Stimulated activated CD8-positive, alpha-beta memory T cell treated with anti-CD3 and anti-CD28 coated beads, Interleukin-12 subunit alpha, Interleukin-12 subunit beta, amount 100 ng/mL, for 24 hours (primary cell): ENCODE results near the gene PARD3.
"Not testable (repeated sequence)": the region's sequence is repeated elsewhere in the genome, so short reads cannot be mapped to it uniquely, and the experiment has no call there.

Experiments used
- DNase-seq: peaks from one replicate; pipeline ENCODE4 v3.0.0-alpha.2; 2020; ENCODE audit errors: extremely low read depth

The PARD3 gene

GRCh38 chr10:34715511-34716187 lies 99.4 kb downstream of the PARD3 start:
- no peak for DNase-seq

DNA sequence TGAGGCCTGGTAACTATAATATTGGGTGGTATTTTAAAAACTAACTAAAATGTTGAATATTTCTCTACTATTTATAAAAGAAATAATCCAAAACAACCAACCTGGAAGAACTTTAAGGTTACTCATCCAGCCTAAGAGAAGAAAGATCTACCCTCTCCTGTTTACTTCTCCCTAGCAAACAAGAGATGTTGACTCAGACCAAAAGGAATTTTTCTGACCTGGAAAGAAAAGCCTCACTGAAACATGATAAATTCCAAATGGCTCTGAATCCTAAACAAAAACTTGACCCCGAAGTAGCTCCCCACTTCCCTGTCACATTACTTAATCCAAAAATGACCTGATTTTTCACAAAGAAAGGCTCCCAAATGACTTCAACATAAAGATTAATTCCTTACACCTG lies 101.2 kb downstream of the PARD3 start:
- no peak for DNase-seq

DNA sequence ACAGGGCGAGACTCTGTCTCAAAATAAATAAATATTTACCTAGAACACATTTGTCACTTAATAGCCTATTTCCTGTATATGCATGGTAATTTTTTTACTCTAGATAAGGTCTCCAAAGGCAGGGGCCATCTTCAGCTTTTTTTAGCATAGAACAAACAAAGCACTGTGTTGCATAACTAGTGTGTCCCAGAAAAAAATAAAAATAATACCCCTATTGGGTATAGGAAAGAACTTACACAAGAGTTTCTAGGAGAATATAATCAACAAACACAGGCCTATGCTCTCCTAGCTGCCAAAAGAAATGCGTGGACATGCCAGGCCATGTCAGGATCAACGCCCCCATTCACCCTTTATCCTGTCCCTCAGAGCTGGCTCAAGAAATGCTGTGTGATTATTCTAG lies 103.6 kb downstream of the PARD3 start:
- no peak for DNase-seq

DNA sequence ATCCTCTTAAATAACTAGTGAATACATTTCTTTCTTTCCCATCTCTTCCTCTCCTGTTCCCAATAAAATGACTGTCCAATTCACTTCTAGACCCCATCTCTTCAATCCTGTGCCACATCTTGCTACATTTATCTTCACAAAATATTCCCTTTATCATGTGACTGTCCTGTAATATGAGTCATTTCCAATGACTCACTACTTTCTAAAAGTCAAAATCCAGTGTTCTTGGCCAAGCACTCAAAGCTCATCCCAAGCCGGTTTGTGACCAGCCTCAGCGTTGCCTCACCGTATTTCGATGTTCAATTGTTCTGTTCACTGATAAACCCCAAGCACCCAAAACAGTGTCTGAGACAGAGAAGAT lies 104.7 kb downstream of the PARD3 start:
- no peak for DNase-seq

DNA sequence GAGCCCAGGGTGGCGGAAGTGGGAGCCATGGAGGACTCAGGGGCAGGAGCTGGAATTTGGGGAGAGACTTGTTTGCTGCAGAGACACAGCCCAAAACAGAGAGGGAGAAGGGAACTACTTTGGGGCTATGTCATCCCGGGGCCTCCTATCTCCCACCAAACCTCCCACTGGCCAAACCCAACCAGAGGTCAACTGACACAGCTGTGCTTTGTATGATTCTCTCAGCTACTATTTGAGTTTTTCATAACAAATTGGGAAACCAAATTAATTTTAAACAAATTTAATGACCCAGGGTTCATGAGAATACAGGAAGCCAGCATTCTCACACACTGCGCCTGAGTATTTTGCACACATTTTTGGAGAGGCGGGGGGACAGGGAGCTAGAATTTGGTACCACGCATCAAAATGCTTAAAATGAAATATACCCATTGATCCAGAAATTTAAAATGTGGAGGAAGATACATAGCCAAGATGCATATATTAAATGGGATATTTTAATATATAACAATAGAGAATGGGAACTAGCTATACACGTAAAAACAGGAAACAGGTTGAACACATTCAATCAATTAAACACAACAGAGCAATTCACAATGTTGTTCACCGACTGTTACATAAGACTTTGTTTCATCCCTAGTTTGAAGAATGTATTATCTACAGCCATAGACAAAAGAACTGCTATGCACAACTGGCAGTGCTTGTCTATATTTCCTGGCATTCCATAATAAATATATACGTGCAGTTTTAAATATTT lies 105.3 kb downstream of the PARD3 start:
- no peak for DNase-seq

GRCh38 chr10:34707656-34708055 lies 107.4 kb downstream of the PARD3 start:
- no peak for DNase-seq

DNA sequence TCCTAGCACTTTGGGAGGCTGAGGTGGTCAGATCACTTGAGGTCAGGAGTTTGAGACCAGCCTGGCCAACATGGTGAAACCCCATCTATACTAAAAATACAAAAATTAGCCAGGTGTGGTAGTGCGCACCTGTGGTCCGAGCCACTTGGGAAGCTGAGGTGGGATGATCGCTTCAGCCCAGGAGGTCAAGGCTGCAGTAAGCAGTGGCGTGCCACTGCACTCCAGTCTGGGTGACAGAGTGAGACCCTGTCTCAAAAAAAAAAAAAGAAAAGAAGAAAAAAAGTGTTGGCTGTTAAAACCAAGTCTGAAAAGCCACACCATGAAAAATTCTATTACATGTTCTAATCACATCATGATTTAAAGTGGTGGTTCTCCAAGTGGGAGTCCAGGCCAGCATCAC lies 108.1 kb downstream of the PARD3 start:
- DNase-seq: not testable (repeated sequence)

DNA sequence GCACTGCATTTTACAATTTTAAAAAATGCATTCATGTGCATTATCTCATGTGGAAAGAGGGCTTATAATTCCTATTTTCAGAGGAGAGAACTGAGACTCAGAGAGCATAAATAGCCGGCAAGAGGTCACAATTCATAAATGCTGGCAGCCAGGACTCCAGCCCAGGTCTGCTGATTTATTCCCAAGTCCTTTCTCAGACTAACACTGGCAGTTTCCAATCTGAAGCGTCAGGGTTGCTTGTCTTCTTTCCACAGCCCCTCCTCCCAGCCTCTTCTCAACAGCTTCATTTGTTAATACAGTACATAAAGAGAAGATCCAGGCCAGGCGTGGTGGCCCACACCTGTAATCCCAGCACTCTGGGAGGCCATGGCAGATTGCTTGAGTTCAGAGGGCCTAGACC lies 108.9 kb downstream of the PARD3 start:
- no peak for DNase-seq

DNA sequence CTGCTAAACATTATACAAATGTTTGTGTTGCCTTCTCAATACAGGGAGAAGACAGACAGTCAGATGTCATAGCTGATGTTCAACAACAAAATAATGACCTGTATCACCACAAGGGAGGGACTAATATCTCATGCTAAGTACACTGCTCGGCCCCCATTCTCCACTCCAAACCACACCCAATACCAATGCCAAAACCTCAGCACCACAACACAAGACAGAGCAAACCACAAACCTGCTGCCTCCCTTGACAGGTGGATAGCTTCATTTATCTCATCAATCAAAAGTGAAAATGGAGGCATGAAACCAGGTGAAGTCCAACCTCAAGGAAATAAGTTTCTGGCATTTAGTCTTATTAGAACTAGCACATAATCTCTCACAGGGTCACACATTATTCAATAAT lies 109.5 kb downstream of the PARD3 start:
- DNase-seq: no peak

DNA sequence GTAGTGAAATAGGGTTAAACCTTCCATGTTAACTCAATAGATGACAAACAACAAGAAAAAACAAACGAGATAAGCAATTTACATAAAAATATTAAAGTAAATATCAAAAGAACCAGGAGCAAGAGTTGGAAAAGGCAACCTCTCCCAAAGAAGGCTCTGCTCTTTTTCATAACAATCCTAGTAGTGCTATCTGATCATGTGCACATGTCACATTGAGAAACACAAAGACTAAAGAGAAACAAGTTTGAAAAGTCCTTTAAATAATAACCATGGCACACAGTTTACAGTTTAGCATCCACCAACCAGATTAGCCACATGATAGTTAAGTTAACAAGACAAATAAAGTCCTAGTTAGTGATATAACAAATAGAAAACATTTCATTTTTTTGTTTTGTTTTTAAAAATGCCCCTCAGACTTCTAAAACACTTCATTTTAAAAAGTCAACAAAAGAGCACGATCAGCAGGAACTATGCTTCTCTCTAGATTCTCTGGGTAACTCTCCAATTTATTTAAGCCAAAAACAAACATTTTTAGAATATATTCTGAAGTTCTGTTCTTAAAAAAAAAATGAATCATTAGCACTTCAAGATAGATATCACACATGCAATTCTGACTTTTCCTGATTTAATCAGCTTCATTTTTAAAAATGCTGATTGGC lies 110.4 kb downstream of the PARD3 start:
- DNase-seq: no peak

GRCh38 chr10:34702982-34703381 lies 112.1 kb downstream of the PARD3 start:
- DNase-seq: no peak

DNA sequence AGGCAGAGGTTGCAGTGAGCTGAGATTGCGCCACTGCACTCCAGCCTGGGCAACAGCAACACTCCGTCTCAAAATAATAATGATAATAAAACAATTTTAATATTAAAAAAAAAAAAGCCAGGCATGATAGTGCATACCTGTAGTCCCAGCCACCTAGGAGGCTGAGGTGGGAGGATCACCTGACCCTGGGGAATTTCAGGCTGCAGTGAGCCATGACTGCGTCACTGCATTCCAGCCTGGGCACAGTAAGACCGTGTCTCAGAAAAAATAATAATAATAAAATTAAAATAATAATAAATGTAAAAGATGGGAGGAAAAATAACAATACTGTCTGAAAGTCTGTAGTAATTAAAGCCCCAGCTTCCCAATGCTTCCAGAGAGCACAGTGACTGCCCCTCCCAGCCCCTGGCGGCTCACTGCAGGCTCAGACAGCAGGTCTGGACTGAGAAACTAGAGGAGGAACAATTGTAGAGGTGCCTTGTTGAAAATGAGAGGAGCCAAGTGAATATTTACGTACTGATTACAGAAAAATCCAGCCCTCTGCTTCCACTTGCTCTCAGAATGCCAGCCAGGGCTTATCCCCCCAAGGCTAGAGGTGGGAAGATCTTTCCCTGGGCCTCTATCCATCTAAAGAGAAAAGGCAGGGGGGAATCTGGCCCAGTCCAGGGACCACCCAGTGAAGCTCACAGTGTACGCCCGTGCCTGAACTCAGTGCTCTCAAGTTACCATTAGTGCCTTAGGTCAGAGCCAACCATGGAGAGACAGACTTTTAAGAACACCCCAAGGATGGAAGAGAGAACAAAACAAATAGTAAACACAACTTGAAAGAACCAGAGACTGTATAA lies 112.8 kb downstream of the PARD3 start:
- no peak for DNase-seq

DNA sequence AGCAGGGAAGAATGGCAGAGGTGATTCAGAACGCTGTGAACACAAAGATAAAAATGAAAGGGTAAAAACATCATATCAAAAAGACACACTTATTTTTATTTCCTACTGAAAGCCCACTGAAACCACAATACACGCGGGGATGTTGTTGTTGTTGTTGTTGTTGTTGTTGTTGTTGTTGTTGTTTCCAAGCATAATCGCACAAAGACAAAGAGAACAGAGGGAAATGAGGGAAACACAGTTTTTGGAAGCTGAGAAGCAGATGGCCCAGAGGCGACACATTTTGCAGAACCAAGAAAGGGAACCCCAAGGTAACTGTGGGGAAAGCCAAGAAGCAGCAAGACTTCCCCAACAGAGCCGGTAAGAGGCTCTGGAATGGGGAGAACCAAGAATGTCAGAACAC lies 113.9 kb downstream of the PARD3 start:
- no peak for DNase-seq

DNA sequence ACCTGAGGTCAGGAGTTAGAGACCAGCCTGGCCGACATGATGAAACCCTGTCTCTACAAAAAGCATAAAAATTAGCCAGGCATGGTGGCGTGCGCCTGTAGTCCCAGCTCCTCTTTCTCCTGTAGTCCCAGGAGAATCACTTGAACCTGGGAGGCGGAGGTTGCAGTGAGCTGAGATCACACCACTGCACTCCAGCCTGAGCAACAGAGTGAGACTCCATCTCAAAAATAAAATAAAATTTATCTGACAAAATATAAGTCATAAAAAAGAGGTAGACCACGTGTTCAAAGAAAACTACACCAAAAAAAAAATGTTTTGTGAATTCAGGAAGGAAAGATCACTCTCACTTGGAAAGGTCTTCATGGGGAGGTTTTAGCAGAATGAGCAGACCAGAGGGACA lies 114.3 kb downstream of the PARD3 start:
- not testable (repeated sequence) for DNase-seq

DNA sequence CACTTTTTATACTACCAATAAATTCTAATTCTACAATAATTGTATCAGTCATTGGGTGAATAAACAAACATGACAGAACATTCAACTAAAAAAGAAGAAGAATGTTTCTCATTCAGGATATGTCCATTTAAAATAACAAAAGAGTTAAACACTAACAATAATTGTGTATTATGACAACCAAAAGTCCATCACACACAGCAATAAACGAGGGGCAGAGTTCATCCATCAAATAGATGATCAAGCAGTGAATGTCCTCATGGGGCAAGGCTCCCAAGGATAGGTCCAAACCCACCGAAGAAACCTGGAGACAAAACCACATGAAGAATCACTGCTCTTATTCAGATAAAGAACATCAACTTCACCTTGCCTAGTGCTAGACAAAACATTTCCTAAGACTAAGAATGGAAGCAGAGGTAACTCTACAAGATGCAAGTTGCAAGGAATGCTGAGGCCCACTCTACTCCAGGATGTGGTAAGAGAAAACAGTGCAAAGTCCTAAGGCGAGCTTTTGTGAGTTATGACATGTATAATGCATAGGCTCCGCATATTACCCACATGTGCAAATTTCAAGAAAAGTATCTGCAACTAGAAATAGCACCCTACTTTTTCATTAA lies 115.1 kb downstream of the PARD3 start:
- DNase-seq: no peak

- no peak for DNase-seq
These were observed 116.1 kb downstream of the PARD3 start for GRCh38 chr10:34698979-34699378.

DNA sequence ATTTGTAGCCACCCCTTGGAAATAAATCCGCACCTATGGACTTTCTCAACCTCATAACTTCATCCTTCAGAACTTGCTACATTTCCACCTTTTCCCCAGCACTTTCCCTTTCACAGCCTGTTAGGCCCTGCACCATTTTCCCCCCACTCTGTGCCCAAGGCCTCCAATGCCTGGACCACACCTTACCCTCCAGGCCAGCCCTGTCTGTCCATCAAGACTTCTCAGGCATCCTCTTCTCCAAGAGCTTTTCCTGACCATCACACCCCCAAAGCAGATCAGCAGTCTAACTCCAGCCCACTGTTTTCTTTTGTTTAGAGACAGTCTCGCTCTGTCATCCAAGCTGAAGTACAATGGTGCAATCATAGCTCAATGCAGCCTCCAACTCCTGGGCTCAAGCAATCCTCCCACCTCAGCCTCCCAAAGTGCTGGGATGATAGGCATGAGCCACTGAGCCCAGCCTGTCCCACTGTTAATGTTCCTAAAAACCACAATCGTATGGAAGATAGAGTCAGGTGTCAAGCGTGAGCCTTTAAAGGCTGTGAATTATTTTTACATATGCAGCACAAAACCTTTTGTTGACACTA lies 116.8 kb downstream of the PARD3 start:
- DNase-seq: no peak

GRCh38 chr10:34697351-34698247 lies 117.5 kb downstream of the PARD3 start:
- DNase-seq: no peak

- DNase-seq: no peak
These were observed 118.7 kb downstream of the PARD3 start for GRCh38 chr10:34696423-34696822.

DNA sequence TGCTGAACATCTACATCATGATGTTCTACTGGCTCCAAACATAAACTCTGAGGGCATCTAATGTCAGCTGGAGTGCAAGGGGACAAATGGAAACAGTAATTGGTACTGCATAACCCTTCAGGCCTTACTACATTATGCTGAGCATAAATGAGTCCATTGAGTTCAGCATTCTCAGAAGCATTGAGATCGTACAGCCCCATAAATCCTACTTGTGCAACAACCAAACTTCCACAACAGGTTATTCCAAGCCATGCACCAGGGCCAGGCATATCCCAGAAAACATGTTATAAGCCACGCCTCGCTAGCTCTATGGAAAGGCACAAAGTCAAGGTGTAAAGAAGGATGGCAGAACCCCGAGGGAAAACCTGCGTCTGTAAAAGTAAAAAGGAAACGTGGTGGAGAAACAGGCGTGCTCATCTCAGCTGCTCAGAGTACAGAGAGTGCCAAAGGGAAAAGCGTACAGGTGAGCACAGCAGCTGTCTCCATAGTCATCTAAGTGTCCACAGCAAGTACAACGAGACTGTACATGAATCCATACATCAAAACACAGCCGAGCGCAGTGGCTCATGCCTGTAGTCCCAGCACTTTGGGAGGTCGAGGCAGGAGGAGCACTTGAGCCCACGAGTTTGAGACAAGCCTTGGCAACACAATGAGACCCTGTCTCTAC lies 124.6 kb downstream of the PARD3 start:
- DNase-seq: no peak
